Stimulated activated CD8-positive, alpha-beta memory T cell treated with anti-CD3 and anti-CD28 coated beads, Interleukin-15, amount 100 ng/mL, for 4 hours (primary cell): ENCODE data around the gene RELT.
"Not testable (repeated sequence)": the region's sequence is repeated elsewhere in the genome, so short reads cannot be mapped to it uniquely, and the experiment has no call there.

Experiments
- DNase-seq, 2 donors: peaks; one replicate each; pipeline ENCODE4 v3.0.0-alpha.2; 2020; ENCODE audit warnings: low read depth in 2 of 2

Gene RELT

DNA sequence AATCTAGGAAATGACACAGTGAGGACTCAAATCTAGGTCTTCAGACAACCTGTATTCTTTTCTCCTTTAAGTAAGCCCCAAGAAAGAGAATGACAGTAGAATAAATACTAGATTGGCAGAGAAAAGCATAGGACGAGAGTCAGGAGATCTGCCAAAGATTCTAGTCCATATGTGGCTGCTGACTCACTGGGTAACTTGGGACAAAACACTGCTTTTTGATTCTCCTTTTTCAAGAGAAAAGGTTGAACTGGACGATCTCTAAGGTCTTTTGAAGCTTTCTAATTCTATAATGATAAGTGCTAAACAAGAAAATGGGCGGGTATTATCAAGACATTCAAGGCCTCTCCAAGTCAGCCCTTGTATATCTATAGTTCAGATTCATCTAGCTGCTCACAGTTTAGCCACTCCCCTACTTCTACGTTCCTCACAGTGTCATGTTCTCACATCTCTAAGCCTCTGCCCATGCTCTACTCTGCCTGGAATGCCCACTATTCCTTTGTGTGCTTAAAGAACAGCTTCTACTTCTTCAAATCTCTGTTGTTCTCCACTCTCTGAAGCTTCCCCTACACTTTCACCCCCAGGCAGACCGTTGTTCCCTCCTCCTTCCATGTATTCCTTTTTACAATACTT lies 53.0 kb downstream of the RELT start:
- DNase-seq = no peak

DNA sequence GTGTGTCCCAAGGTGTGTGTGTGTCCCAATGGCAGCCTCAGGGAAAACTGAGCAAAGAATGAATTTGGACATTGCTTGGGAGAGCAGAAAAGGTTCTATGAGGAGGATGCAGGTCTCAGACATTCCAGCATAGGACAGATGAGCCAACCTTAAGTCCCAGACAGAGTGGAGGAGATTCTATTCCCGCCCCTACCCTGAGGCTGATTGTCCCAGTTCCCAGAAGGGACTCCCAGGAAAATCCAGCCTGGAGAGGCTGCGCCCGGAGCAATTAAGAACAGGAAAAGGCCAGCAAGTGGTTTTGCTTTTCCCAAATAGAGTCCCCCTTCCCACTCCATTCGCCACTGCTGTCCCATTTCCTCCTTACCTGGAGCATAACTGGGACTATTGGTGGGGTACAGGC lies 54.1 kb downstream of the RELT start:
- DNase-seq = no peak

DNA sequence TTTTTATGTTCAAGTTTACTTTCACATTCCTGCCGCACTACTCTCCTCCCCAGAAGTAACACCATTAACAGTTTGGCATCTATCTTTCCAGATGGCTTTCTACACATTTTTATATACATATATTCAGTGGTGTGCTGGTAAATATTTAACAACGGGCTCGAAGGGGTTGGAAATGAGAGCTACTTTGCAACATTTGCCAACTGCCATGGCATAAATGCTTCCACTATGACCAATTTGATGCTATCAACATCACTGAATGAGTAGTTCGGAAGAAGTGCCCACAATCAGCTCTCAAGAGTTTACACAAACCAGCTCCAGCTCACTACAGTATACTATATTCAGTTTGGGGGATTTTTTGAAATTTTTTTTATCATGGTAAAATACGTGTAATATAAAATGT lies 55.2 kb downstream of the RELT start:
- no peak for DNase-seq

DNA sequence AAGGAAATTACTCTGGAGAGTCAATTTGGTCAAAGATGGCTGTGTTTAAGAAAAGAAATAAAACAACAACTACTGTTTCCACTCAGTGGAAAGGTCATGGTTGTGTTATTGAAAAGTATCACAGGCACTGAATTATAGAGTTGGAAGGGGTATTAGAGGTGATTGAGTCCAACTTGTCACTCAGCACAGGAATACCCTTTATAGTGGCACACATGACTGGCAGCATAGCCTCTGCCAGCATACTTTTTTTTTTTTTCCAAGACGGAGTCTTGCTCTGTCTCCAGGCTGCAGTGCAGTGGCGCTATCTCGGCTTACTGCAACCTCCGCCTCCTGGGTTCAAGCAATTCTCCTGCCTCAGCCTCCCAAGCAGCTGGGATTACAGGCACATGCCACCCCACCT lies 60.7 kb downstream of the RELT start:
- DNase-seq = not testable (repeated sequence)

DNA sequence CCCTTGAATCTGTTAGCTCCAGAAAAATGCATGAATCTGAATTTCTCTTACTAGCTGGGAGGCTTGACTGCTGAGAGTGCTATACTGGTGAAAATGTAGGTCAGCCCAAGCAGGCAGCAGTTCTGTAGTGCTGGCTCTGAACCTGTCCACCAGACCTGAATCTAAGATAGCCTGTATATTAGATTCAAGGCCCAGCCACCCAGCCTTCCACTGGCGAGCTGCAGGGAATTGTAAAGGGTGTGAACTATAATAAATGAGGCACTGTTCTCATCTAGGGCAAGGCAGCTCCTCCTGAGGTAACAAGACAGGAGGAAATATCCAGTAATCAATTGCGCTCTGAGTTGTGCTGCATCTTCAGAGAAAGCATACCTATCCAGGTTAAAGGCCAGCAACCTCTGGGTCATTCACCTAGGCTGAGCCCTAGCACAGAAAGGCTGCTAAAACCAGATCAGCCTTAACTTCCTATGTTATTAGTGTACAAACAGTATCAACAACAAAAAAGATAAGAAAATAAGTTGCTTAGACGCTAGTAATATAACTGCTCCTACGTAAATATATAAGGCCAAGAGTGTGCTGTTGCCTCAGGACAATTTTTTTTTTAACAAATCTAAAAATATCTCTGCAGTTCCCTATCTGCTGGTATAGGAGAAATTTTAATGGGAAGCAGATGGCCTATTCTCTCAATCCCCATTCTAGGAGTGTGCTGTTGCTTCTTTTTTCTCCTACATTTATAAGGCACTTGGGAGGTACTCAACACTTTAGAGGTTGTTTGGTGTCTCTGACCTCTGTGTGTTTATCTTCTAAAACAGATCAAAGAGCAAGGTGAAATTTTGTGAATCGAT lies 63.0 kb downstream of the RELT start:
- DNase-seq = no peak

DNA sequence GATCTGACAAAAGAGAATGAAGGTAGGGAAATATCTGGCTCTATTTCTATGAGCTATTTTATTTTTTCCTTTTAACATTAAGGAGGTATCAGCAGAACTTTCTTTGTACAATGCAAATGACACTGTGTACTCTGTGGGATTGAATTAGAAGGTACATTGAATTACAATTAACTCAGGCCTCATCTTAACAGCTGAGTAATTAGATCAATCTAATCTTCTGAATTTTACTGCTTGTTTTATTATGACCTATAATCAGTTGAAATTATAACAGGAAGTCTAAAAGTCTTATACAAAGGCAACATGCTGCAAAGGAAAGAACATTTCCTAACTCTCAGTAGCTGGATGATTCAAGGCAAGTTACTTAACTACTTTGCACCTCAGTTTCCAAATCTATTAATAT lies 69.8 kb downstream of the RELT start:
- no peak for DNase-seq

DNA sequence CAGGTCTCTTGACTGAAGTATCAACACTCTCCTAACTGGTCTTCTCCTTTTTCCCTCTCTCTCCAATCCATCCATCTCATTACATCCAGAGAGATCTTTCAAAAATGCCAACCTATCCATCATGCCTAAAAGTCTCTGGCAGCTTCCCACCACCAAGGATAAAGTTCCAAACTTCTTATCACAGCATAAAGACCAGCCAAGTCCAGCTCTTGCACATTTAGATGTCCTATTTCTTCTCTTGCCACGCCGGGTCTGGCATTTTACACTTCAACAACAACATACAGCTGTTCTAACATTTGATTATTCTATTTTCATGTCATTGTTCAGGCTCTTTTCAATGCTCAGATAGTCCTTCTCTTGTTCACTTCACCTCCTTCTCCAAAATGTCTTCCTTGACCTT lies 70.6 kb downstream of the RELT start:
- no peak for DNase-seq
